Lung (tissue), 12 donors: Measurements from ENCODE around the gene MAF. TPM values are rescaled to one million over a fixed set of nuclear protein-coding genes. Genes with fewer than 3 reads are reported as not detected.
A peak's percentile ranks its signal among the peaks of the same experiment; 100 is the strongest.

ENCODE experiments used
- ATAC-seq: fragments of 200-7000 bp; cut with Tn5 transposase; one replicate; pipeline ENCODE4 v1.9.1; 2020; ENCODE audit warnings: moderate number of reproducible peaks; ENCODE audit not compliant: insufficient read depth, low FRiP score
- DNase-seq, 3 donors: peaks; one replicate each; pipeline ENCODE4 v3.0.0-alpha.2; 2013 to 2017
- H3K27ac ChIP-seq, 2 donors: one replicate each; pipeline ENCODE4 v1.5.1; 2013; ENCODE audit warnings: mild to moderate bottlenecking in 2 of 2, moderate library complexity in 2 of 2, control low read depth in 1 of 2, inconsistent platforms in 1 of 2, low read depth in 1 of 2, low read length in 1 of 2
- H3K27me3 ChIP-seq, 3 donors: one replicate each; pipeline ENCODE4 v1.5.1; 2013; ENCODE audit warnings: low read length in 2 of 3; ENCODE audit not compliant: control insufficient read depth in 3 of 3, insufficient read depth in 3 of 3
- H3K36me3 ChIP-seq, 4 donors: one replicate each; pipeline ENCODE4 v1.5.1; 2013; ENCODE audit warnings: low read length in 4 of 4, mild to moderate bottlenecking in 1 of 4, moderate library complexity in 1 of 4; ENCODE audit not compliant: control insufficient read depth in 4 of 4, insufficient read depth in 4 of 4
- H3K4me1 ChIP-seq, 5 donors: one replicate each; pipeline ENCODE4 v1.5.1; 2013; ENCODE audit warnings: low read length in 5 of 5, mild to moderate bottlenecking in 2 of 5, moderate library complexity in 1 of 5; ENCODE audit not compliant: control insufficient read depth in 5 of 5, insufficient read depth in 5 of 5
- H3K4me3 ChIP-seq: one replicate; pipeline ENCODE4 v1.5.1; 2013; ENCODE audit warnings: mild to moderate bottlenecking, control low read depth, moderate library complexity
- H3K9ac ChIP-seq, 2 donors: one replicate each; pipeline ENCODE4 v1.5.1; 2013; ENCODE audit warnings: low read length in 2 of 2, control low read depth in 1 of 2; ENCODE audit not compliant: insufficient read depth in 1 of 2
- H3K9me3 ChIP-seq, 4 donors: one replicate each; pipeline ENCODE4 v1.5.1; 2013; ENCODE audit warnings: low read length in 3 of 4, mild to moderate bottlenecking in 1 of 4, moderate library complexity in 1 of 4; ENCODE audit not compliant: control insufficient read depth in 4 of 4, insufficient read depth in 3 of 4
- WGBS, 2 donors: extraction: QIAGEN DNeasy Blood & Tissue Kit; methylation state at CpG; one replicate each; pipeline ENCODE4 v1.1.7; 2013; 5-methylcytosine and 5-hydroxymethylcytosine counted together
- polyA plus RNA-seq, 2 donors: library from polyadenylated mRNA; stranded (reverse); fragments of 200-250 nt; gene quantifications; one replicate each; pipeline ENCODE4 v1.2.1, GENCODE V29; 2013
- total RNA-seq, 2 donors: library from RNA; depleted of rRNA in 1 of 2; stranded (reverse); fragments of >200 nt in 1 of 2; gene quantifications; one replicate each; pipeline ENCODE4 v1.2.1, GENCODE V29; 2014 to 2021
- TF ChIP-seq, protein P1 (sequence below): IDR thresholded peaks from 2 replicates; pipeline ENCODE4 v1.5.1; 2012; ENCODE audit warnings: mild to moderate bottlenecking; ENCODE audit errors: control extremely low read depth, extremely low read depth
- donor health status: control.
- donor health status: control.
- donor health status: Bipolar disorder and iron deficiency.
- donor health status: healthy.
- donor health status: DM: yes; HTN: yes; CAD: no.

The MAF gene
- total and polyA plus RNA-seq, 4 donors, result 7.0 to 66.8 (median 30.1) TPM

DNA sequence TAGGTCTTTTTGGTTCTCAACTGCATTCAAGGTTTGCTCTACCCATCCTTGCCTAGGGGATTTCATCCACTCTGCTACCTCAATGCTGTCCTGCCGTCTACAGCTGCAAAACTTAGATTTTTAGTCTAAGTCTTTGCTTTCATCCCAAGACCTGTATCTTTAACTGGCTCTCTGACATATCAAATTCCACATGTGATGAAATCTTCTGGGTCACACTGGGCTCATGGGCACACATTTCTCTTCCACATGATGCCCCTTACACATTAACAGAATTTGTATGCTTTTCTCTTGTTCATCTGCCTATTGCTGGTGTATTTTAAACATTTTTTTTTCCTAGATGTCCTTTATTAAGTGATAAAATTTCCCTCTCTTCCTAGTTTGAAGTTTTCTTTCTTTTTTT lies 39.6 kb downstream of the MAF start:
- H3K9me3 ChIP-seq, result no peaks in the 10 kb centered on the region
- H3K4me1 ChIP-seq, result no peaks in the 10 kb centered on the region
- TF ChIP-seq, protein P1, sequence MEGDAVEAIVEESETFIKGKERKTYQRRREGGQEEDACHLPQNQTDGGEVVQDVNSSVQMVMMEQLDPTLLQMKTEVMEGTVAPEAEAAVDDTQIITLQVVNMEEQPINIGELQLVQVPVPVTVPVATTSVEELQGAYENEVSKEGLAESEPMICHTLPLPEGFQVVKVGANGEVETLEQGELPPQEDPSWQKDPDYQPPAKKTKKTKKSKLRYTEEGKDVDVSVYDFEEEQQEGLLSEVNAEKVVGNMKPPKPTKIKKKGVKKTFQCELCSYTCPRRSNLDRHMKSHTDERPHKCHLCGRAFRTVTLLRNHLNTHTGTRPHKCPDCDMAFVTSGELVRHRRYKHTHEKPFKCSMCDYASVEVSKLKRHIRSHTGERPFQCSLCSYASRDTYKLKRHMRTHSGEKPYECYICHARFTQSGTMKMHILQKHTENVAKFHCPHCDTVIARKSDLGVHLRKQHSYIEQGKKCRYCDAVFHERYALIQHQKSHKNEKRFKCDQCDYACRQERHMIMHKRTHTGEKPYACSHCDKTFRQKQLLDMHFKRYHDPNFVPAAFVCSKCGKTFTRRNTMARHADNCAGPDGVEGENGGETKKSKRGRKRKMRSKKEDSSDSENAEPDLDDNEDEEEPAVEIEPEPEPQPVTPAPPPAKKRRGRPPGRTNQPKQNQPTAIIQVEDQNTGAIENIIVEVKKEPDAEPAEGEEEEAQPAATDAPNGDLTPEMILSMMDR, result no peak
- no peak overlapping the region for H3K9ac ChIP-seq
- H3K36me3 ChIP-seq, result no peaks in the 10 kb centered on the region
- no peak overlapping the region for H3K27ac ChIP-seq
- WGBS, 2 donors, result 84 to 95% methylated on average over 1 of the region's 1 CpG
- H3K4me3 ChIP-seq, result no peak overlapping the region
- no peaks in the 10 kb centered on the region for H3K27me3 ChIP-seq
- no peak for ATAC-seq
- DNase-seq, result no peak

DNA sequence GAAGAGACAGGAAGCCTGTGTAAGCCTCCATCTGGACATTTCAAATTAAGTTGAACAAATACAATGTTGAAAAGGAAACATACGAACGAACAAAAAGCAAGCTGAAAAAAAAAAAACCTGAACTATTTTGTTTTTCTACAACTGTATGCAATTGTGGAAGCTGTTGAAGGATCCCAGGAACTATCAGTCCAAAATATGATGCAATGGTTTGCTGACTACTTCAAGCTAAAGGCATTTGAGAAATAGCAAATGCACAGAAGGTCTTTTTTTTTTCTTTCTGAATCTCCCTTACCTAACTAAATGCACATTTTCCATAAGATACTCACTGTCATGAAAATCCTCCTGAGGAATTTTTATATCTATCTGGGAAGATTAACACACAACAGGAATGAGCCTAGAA lies 40.2 kb downstream of the MAF start:
- no peaks in the 10 kb centered on the region for H3K36me3 ChIP-seq
- H3K4me3 ChIP-seq, result no peak overlapping the region
- no peak overlapping the region for H3K9ac ChIP-seq
- H3K27ac ChIP-seq, result no peak overlapping the region
- no peaks in the 10 kb centered on the region for H3K4me1 ChIP-seq
- TF ChIP-seq, protein P1, result no peak
- H3K9me3 ChIP-seq, result no peaks in the 10 kb centered on the region
- DNase-seq, result peak in 1 of 3 donors; percentile 29
- ATAC-seq, result no peak
- H3K27me3 ChIP-seq, result no peaks in the 10 kb centered on the region
- 64 to 69% methylated on average over 2 of the region's 2 CpGs for WGBS, 2 donors

DNA sequence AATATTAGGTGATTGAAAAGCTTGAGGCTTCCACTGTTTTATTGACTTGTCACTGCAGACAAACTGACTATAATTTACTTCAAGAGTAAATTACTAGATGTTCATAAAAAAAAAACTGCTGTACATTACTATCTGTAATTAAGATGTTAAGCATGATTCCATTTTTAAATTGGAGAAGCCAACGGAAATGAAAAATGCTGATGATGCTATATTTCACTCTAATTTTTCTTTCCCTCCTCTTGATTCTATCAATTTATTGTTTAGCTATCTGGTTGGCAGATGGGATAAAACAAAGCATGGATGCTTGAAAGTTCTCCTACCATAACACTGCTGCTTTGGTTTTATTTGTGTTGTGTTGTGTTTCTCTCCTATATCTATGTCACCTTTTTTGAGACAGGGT lies 41.0 kb downstream of the MAF start:
- Histone ChIP-seq H3K36me3 (no peaks in the 10 kb centered on the region), H3K27me3 (no peaks in the 10 kb centered on the region), H3K4me1 (peaks cover 0 to 4% (median 0%) of the 10 kb centered on the region in 5 donors), H3K4me3 (no peak overlapping the region), H3K9ac (no peak overlapping the region), H3K27ac (no peak overlapping the region), H3K9me3 (no peaks in the 10 kb centered on the region)
- WGBS, 2 donors, result 54 to 86% methylated on average over 1 of the region's 1 CpG
- ATAC-seq, result no peak
- DNase-seq, result no peak
- TF ChIP-seq, protein P1, result no peak

DNA sequence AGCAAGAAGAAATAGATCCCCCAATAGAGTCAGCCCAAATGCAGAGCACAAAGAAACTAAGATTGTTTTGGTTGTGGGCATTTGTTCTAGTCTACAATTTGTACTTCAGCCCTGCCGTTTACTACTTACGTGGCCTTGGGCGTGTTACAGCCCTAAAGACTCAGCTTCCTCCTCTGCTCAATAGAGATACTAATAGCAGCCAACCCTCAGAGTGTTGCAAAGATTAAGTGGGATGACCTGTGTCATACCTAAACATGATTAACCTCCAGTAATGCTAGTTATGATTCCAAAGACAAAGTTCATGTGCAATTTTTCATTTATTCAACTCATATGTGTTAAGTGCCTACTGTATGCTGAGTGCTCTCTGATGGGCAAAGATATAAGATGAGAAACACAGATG lies 43.1 kb downstream of the MAF start:
- no peaks in the 10 kb centered on the region for H3K27me3 ChIP-seq
- 63 to 79% methylated on average over 3 of the region's 3 CpGs for WGBS, 2 donors
- H3K9me3 ChIP-seq, result no peaks in the 10 kb centered on the region
- H3K36me3 ChIP-seq, result no peaks in the 10 kb centered on the region
- H3K4me1 ChIP-seq, result peaks cover 0 to 5% (median 0%) of the 10 kb centered on the region in 5 donors
- ATAC-seq, result no peak
- H3K4me3 ChIP-seq, result no peak overlapping the region
- H3K9ac ChIP-seq, result no peak overlapping the region
- DNase-seq, result no peak
- H3K27ac ChIP-seq, result no peak overlapping the region
- TF ChIP-seq, protein P1, result no peak
